ENCODE results near the gene MAK.

DNA sequence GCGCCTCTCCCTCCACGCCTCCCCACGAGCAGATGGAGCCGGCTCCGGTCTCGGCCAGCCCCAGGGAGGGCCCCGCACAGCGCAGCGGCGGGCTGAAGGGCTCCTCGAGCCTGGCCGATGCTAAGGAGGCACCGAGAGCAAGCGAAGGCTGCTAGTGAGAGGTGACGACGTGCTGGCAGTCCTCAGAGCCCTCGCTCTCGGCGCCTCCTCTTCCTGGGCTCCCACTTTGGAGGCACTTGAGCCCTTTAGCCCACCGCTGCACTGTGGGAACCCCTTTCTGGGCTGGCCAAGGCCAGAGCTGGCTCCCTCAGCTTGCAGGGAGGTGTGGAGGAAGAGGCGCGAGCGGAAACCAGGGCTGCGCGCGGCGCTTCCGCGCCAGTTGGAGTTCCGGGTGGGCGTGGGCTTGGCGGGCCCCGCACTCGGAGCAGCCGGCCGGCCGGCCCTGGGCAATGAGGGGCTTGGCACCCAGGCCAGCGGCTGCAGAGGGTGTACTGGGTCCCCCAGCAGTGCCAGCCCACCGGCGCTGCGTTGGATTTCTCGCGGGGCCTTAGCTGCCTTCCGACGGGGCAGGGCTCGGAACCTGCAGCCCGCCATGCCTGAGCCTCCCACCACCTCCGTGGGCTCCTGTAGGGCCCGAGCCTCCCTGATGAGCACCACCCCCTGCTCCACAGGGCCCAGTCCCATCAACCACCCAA is 117.9 kb downstream of the MAK start:
- TF ChIP-seq EZH2phosphoT487 (IDR thresholded peaks at IDR 0.05; ENCODE audit: unreplicated experiment), result no peak
- TF ChIP-seq, protein P1, sequence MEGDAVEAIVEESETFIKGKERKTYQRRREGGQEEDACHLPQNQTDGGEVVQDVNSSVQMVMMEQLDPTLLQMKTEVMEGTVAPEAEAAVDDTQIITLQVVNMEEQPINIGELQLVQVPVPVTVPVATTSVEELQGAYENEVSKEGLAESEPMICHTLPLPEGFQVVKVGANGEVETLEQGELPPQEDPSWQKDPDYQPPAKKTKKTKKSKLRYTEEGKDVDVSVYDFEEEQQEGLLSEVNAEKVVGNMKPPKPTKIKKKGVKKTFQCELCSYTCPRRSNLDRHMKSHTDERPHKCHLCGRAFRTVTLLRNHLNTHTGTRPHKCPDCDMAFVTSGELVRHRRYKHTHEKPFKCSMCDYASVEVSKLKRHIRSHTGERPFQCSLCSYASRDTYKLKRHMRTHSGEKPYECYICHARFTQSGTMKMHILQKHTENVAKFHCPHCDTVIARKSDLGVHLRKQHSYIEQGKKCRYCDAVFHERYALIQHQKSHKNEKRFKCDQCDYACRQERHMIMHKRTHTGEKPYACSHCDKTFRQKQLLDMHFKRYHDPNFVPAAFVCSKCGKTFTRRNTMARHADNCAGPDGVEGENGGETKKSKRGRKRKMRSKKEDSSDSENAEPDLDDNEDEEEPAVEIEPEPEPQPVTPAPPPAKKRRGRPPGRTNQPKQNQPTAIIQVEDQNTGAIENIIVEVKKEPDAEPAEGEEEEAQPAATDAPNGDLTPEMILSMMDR (conservative IDR thresholded peaks at IDR 0.05; ENCODE audit: low read depth in 2 of 2), result no peak
- no peak for TF ChIP-seq EZH2 (IDR thresholded peaks at IDR 0.05; ENCODE audit: low read depth, unreplicated experiment)
- TF ChIP-seq, protein P2, sequence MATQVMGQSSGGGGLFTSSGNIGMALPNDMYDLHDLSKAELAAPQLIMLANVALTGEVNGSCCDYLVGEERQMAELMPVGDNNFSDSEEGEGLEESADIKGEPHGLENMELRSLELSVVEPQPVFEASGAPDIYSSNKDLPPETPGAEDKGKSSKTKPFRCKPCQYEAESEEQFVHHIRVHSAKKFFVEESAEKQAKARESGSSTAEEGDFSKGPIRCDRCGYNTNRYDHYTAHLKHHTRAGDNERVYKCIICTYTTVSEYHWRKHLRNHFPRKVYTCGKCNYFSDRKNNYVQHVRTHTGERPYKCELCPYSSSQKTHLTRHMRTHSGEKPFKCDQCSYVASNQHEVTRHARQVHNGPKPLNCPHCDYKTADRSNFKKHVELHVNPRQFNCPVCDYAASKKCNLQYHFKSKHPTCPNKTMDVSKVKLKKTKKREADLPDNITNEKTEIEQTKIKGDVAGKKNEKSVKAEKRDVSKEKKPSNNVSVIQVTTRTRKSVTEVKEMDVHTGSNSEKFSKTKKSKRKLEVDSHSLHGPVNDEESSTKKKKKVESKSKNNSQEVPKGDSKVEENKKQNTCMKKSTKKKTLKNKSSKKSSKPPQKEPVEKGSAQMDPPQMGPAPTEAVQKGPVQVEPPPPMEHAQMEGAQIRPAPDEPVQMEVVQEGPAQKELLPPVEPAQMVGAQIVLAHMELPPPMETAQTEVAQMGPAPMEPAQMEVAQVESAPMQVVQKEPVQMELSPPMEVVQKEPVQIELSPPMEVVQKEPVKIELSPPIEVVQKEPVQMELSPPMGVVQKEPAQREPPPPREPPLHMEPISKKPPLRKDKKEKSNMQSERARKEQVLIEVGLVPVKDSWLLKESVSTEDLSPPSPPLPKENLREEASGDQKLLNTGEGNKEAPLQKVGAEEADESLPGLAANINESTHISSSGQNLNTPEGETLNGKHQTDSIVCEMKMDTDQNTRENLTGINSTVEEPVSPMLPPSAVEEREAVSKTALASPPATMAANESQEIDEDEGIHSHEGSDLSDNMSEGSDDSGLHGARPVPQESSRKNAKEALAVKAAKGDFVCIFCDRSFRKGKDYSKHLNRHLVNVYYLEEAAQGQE (IDR thresholded peaks at IDR 0.05; ENCODE audit: unreplicated experiment), result no peak
- no peak for TF ChIP-seq CREB1 (CRISPR knock-in tag; IDR thresholded peaks at IDR 0.05; ENCODE audit: low read depth)
